Measurements from ENCODE around the gene FAF2. TPM values are rescaled to one million over a fixed set of nuclear protein-coding genes. Genes with fewer than 3 reads are reported as not detected.

Gene FAF2
- total and polyA plus RNA-seq, 7 donors = 4.2 to 24.6 (median 18.6) TPM

DNA sequence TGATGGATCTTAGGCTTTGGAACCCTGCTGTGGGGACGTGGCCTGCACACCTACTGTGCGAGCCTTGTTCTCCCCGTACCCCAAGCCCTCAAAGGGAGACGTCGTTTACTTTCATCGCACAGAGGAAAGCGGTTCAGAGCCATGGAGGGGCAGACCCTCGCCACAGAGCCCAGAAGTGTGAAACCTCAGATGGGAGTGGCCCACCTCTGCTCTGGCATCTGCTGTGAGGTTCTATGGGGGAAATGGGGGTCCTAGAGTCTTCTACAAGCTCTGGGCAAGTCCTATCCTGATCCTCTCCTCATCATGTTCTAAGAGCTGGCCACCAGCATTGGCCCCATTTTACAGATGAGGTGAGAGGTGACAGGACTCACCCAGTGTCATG, 92.8 kb downstream of the FAF2 start:
- intact Hi-C loops (cut with DNase I) = no loop called here
- 75 to 87% methylated on average over 8 of the region's 8 CpGs for WGBS, 2 donors
- DNase-seq = no peak
- Histone ChIP-seq H3K9me3 (no peaks in the 10 kb centered on the region), H3K27ac (no peak overlapping the region), H3K36me3 (no peaks in the 10 kb centered on the region), H3K27me3 (no peaks in the 10 kb centered on the region), H3K4me3 (no peak overlapping the region), H3K4me1 (peaks cover 0 to 41% (median 24%) of the 10 kb centered on the region in 4 donors)
- TF ChIP-seq CTCF (IDR thresholded peaks at IDR 0.05) = no peak
- no peak for TF ChIP-seq POLR2A (IDR thresholded peaks at IDR 0.05)
- no peak for TF ChIP-seq POLR2AphosphoS5 (IDR thresholded peaks at IDR 0.05)
- no peak for TF ChIP-seq EP300 (IDR thresholded peaks at IDR 0.05)

DNA sequence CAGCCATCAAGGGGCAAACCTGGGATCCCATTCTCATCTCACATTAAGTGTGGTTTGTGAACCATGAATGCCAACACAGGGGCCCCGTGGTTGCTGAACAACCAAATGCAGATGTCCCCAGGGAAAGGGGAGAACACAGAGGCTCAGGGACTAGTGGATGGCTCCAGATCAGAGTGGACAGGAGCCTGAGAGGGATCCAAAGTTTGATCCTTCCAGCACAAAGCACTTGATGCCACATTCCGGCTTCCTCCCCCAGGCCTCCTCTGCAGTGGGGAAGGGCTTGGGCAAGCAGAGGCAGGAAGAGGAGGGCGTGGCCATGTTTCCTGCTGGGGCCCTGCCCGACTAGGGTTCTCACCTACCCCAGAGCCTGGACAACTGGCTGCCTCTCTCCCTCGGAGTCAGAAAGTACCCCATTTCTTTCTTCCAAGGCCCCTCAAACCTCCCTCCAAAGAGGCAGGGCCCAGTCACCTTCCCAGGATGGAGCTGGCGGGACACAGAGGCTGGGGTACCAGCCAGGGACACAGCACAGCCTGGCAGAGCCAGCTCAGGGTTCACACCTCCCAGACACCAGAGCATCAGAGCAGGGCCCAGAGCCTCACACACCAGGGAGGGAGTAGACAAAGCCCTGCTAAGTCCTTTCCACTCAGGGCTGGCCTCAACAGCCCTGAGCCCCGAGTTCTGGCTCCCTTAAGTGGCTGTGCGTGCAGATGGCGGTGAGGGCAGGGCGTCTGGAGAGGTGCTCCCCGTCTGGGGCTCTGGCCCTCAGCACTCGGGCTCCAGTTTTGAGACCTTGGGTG, 93.4 kb downstream of the FAF2 start:
- TF ChIP-seq POLR2AphosphoS5 (IDR thresholded peaks at IDR 0.05) (no peak), CTCF (IDR thresholded peaks at IDR 0.05) (no peak), POLR2A (IDR thresholded peaks at IDR 0.05) (no peak), EP300 (IDR thresholded peaks at IDR 0.05) (no peak)
- Histone ChIP-seq H3K27ac (peak overlapping the region; percentile 81 to 90 (median 87)), H3K9me3 (no peaks in the 10 kb centered on the region), H3K4me3 (no peak overlapping the region), H3K4me1 (peaks cover 0 to 36% (median 22%) of the 10 kb centered on the region in 4 donors), H3K36me3 (no peaks in the 10 kb centered on the region), H3K27me3 (no peaks in the 10 kb centered on the region)
- intact Hi-C loops (cut with DNase I) = loop anchor here (2.0 kb wide), 2 partner anchors 95 to 125 kb away; partner anchors contain the start of gene CLTB
- DNase-seq = no peak
- WGBS, 2 donors = 28 to 40% methylated on average over 12 of the region's 12 CpGs

GRCh38 chr5:176542135-176542595, 94.0 kb downstream of the FAF2 start:
- H3K36me3 ChIP-seq = no peaks in the 10 kb centered on the region
- peak overlapping the region; percentile 81 to 90 (median 87) for H3K27ac ChIP-seq
- intact Hi-C loops (cut with DNase I) = loop anchor here (2.0 kb wide), 2 partner anchors 95 to 125 kb away; partner anchors contain the start of gene CLTB
- WGBS, 2 donors = 16 to 30% methylated on average over 16 of the region's 16 CpGs
- no peaks in the 10 kb centered on the region for H3K27me3 ChIP-seq
- TF ChIP-seq EP300 (IDR thresholded peaks at IDR 0.05) (no peak), POLR2A (IDR thresholded peaks at IDR 0.05) (peak in 1 of 2 donors; percentile 44), CTCF (IDR thresholded peaks at IDR 0.05) (no peak)
- H3K4me3 ChIP-seq = peak overlapping the region in 3 of 4 donors; percentile 59 to 82 (median 76)
- no peaks in the 10 kb centered on the region for H3K9me3 ChIP-seq
- DNase-seq = no peak
- H3K4me1 ChIP-seq = peaks cover 0 to 37% (median 22%) of the 10 kb centered on the region in 4 donors

GRCh38 chr5:176542596-176543427, 94.6 kb downstream of the FAF2 start:
- H3K4me1 ChIP-seq = peaks cover 0 to 43% (median 24%) of the 10 kb centered on the region in 4 donors
- TF ChIP-seq POLR2AphosphoS5 (IDR thresholded peaks at IDR 0.05) (no peak), EP300 (IDR thresholded peaks at IDR 0.05) (no peak), CTCF (IDR thresholded peaks at IDR 0.05) (peak in 1 of 4 experiments; percentile 13), POLR2A (IDR thresholded peaks at IDR 0.05) (peak in 1 of 2 donors; percentile 2)
- no peak for DNase-seq
- no peaks in the 10 kb centered on the region for H3K27me3 ChIP-seq
- H3K9me3 ChIP-seq = no peaks in the 10 kb centered on the region
- WGBS, 2 donors = 0 to 1% methylated on average over 110 of the region's 110 CpGs
- peak overlapping the region; percentile 55 to 82 (median 68) for H3K4me3 ChIP-seq
- no peaks in the 10 kb centered on the region for H3K36me3 ChIP-seq
- intact Hi-C loops (cut with DNase I) = loop anchor here (1.0 to 2.0 kb wide), 3 partner anchors 96 to 126 kb away; partner anchors contain the start of genes CLTB and TSPAN17
- peak overlapping the region; percentile 81 to 91 (median 87) for H3K27ac ChIP-seq
